ENCODE measurements around the gene MAP4K2.

DNA sequence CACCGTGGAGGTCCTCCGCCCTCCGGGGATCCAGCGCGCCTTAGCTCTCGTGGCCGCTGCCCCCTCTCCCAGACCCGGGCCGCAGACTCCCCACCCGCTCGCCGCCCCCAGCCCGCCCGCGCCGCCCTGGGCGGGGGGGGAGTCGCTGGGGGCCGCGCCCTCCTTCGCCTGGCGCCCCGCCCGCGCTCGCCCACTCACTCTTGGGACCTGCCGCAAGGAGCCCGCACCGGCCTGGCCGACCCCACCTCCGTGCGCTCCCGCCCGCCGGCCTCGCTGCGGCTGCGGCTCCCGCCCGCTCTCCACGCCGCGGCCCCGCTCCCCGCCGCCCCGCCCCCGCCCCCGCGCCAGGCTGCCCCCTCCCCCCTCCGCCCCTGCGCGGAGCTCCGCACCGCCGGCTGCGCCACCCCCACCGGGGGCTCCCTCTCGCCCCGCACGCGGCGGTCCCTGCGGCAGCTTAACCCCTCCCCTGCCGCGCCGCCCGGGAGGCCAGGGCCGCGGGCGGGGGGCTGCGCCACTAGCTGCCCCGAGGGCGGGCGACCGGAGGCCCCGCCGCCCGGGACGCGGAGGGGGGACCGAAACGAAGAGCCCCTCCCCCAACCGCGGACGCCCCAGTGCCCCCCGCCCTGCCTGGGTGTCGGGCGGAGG, 58.3 kb downstream of the MAP4K2 start:
- TF ChIP-seq EP300 (IDR thresholded peaks at IDR 0.05; ENCODE audit: borderline replicate concordance in 1 of 2, low read depth in 1 of 2, low read length in 1 of 2), result no peak
- no peak for TF ChIP-seq TCF12 (IDR thresholded peaks at IDR 0.05)
- TF ChIP-seq, protein P1, sequence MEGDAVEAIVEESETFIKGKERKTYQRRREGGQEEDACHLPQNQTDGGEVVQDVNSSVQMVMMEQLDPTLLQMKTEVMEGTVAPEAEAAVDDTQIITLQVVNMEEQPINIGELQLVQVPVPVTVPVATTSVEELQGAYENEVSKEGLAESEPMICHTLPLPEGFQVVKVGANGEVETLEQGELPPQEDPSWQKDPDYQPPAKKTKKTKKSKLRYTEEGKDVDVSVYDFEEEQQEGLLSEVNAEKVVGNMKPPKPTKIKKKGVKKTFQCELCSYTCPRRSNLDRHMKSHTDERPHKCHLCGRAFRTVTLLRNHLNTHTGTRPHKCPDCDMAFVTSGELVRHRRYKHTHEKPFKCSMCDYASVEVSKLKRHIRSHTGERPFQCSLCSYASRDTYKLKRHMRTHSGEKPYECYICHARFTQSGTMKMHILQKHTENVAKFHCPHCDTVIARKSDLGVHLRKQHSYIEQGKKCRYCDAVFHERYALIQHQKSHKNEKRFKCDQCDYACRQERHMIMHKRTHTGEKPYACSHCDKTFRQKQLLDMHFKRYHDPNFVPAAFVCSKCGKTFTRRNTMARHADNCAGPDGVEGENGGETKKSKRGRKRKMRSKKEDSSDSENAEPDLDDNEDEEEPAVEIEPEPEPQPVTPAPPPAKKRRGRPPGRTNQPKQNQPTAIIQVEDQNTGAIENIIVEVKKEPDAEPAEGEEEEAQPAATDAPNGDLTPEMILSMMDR (IDR thresholded peaks at IDR 0.05), result no peak
- no peak for TF ChIP-seq EZH2phosphoT487 (IDR thresholded peaks at IDR 0.05; ENCODE audit: borderline replicate concordance, low read depth)
- TF ChIP-seq, protein P2, sequence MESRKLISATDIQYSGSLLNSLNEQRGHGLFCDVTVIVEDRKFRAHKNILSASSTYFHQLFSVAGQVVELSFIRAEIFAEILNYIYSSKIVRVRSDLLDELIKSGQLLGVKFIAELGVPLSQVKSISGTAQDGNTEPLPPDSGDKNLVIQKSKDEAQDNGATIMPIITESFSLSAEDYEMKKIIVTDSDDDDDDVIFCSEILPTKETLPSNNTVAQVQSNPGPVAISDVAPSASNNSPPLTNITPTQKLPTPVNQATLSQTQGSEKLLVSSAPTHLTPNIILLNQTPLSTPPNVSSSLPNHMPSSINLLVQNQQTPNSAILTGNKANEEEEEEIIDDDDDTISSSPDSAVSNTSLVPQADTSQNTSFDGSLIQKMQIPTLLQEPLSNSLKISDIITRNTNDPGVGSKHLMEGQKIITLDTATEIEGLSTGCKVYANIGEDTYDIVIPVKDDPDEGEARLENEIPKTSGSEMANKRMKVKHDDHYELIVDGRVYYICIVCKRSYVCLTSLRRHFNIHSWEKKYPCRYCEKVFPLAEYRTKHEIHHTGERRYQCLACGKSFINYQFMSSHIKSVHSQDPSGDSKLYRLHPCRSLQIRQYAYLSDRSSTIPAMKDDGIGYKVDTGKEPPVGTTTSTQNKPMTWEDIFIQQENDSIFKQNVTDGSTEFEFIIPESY (IDR thresholded peaks at IDR 0.05; ENCODE audit: borderline replicate concordance, low read depth), result no peak
